GM12878 (cell line): ENCODE data around the gene MCM3AP. TPM values are rescaled to one million over a fixed set of nuclear protein-coding genes. Genes with fewer than 3 reads are reported as not detected.

Source experiments
- ATAC-seq: fragments of 200-7000 bp; cut with Tn5 transposase; 3 replicates; pipeline ENCODE4 v1.9.1; 2020; ENCODE audit warnings: mild to moderate bottlenecking, moderate library complexity
- BruUV-seq: library from RNA; stranded (reverse); fragments of 400-500 nt; replicated peaks from 2 replicates; lab custom pipeline; 2021; lab: Mats Ljungman, UMichigan
- CTCF ChIA-PET: fragments of 300-600 bp; sonication (Branson Sonifier 250); formaldehyde crosslinking; extraction: SDS; loops from one replicate; lab custom pipeline; 2021; ENCODE audit warnings: inconsistent platforms; lab: Yijun Ruan, JAX
- POLR2A ChIA-PET: fragments of 350-600 bp; formaldehyde crosslinking; extraction: SDS; loops from one replicate; lab custom pipeline; 2021; ENCODE audit warnings: inconsistent platforms; lab: Charles Lee
- RAD21 ChIA-PET: fragments of 300-600 bp; sonication (Branson Sonifier 250); formaldehyde crosslinking; loops from one replicate; lab custom pipeline; 2023; ENCODE audit warnings: antibody characterized with exemption; ENCODE audit not compliant: unreplicated experiment; lab: Charles Lee
- SMC1A ChIA-PET: fragments of 300-600 bp; sonication (Branson Sonifier 250); formaldehyde crosslinking; loops from one replicate; lab custom pipeline; 2023; ENCODE audit not compliant: unreplicated experiment, uncharacterized antibody; lab: Charles Lee
- DNase-seq: peaks from one replicate; pipeline ENCODE4 v3.0.0-alpha.2; 2011; ENCODE audit warnings: low read depth, low spot score
- FAIRE-seq: peaks from 3 replicates; lab custom pipeline; 2011; peaks lifted over from hg19 to GRCh38; lab: Jason Lieb, UNC
- H2AFZ ChIP-seq: 2 replicates; pipeline ENCODE4 v1.6.0; 2011; ENCODE audit warnings: low read depth, low read length, control low read depth; ENCODE audit not compliant: control insufficient read depth
- H3K27ac ChIP-seq: 2 replicates; pipeline ENCODE4 v1.5.1; 2011; ENCODE audit warnings: control low read depth; ENCODE audit not compliant: control insufficient read depth, insufficient read depth
- H3K27me3 ChIP-seq, 2 experiments: replicated peaks in 1 of 2; 2 replicates each; pipeline versions ENCODE4 v1.6.0 to v1.6.1; 2011; ENCODE audit warnings: low read length in 1 of 2; ENCODE audit not compliant: control insufficient read depth in 2 of 2, insufficient read depth in 2 of 2
- H3K36me3 ChIP-seq, 2 experiments: 2 replicates each; pipeline ENCODE4 v1.5.1; 2011; ENCODE audit warnings: low read length in 1 of 2; ENCODE audit not compliant: control insufficient read depth in 2 of 2, insufficient read depth in 2 of 2
- H3K4me1 ChIP-seq: 2 replicates; pipeline ENCODE4 v1.6.1; 2011; ENCODE audit warnings: mild to moderate bottlenecking, low read length, moderate library complexity, mixed read lengths; ENCODE audit not compliant: control insufficient read depth, insufficient read depth
- H3K4me2 ChIP-seq: 2 replicates; pipeline ENCODE4 v1.6.0; 2011; ENCODE audit warnings: control low read depth; ENCODE audit not compliant: control insufficient read depth, insufficient read depth
- H3K4me3 ChIP-seq: fragments of 200-600 bp; sonication (generic); 2 replicates; pipeline ENCODE4 v1.5.1; 2016
- H3K79me2 ChIP-seq: 2 replicates; pipeline ENCODE4 v1.6.0; 2011; ENCODE audit warnings: low read length; ENCODE audit not compliant: control insufficient read depth, insufficient read depth
- H3K9ac ChIP-seq: 2 replicates; pipeline ENCODE4 v1.8.0; 2011; ENCODE audit warnings: low read length, control low read depth, mixed read lengths; ENCODE audit not compliant: control insufficient read depth, insufficient read depth
- H3K9me3 ChIP-seq: replicated peaks from 3 replicates; pipeline ENCODE4 v1.5.1; 2011; ENCODE audit warnings: mild to moderate bottlenecking, low read length; ENCODE audit not compliant: control insufficient read depth, insufficient read depth
- H4K20me1 ChIP-seq: 2 replicates; pipeline ENCODE4 v1.6.0; 2011; ENCODE audit not compliant: control insufficient read depth, insufficient read depth
- EGR1 ChIP-seq, 2 experiments: IDR thresholded peaks; 1 replicate in 1 of 2; 2 replicates in 1 of 2; pipeline ENCODE4 v1.6.1; 2011 to 2012; ENCODE audit warnings: low read depth in 2 of 2, low read length in 2 of 2, borderline replicate concordance in 1 of 2, mild to moderate bottlenecking in 1 of 2, moderate library complexity in 1 of 2
- POLR2A ChIP-seq: IDR thresholded peaks from 2 replicates; pipeline ENCODE4 v1.6.1; 2011; ENCODE audit warnings: low read depth, mild to moderate bottlenecking, low read length
- SMARCA5 ChIP-seq: fragments of 450-650 bp; IDR thresholded peaks from 2 replicates; pipeline ENCODE4 v1.6.1; 2017; ENCODE audit warnings: mild to moderate bottlenecking
- ZBED1 ChIP-seq: IDR thresholded peaks from 2 replicates; pipeline ENCODE4 v1.6.1; 2016; ENCODE audit warnings: borderline replicate concordance
- ZNF207 ChIP-seq: fragments of 450-650 bp; IDR thresholded peaks from 2 replicates; pipeline ENCODE4 v1.6.1; 2014; ENCODE audit warnings: antibody characterized with exemption, mild to moderate bottlenecking, borderline replicate concordance
- WGBS: methylation state at CpG from one replicate; pipeline ENCODE4 v1.1.6; 2016; ENCODE audit warnings: low lambda C conversion rate; ENCODE audit not compliant: insufficient replicate concordance, insufficient coverage; ENCODE audit errors: missing lambda C conversion rate; 5-methylcytosine and 5-hydroxymethylcytosine counted together
- in situ Hi-C: fragments of 300-500 bp; cut with MboI; formaldehyde crosslinking; loops from 9 replicates; pipeline ENCODE4 v1.14.3; 2018; ENCODE audit warnings: mixed read lengths
- intact Hi-C: fragments of 100-400 bp; cut with micrococcal nuclease; formaldehyde crosslinking; loops from one replicate; pipeline ENCODE4 v1.14.2; 2022; ENCODE audit not compliant: unreplicated experiment
- polyA plus RNA-seq, 11 experiments: library from polyadenylated mRNA; depleted of rRNA in 4 of 11; unstranded in 6 of 11; stranded (reverse) in 5 of 11; fragments of >200 nt; fragmentation: Nextera tagmentation in 4 of 11; fragmentation: Illumina TruSeq in 1 of 11; extraction: Ambion mirVana in 4 of 11; extraction: Trizol in 1 of 11; gene quantifications; 1 replicate in 1 of 11; 2 replicates in 10 of 11; pipeline versions ENCODE4 v1.2.1 to v1.2.3, GENCODE V29; 2011 to 2016; ENCODE audit warnings: inconsistent platforms in 2 of 11, missing spikeins in 2 of 11, low read depth in 1 of 11
- total RNA-seq, 4 experiments: library from RNA; depleted of rRNA in 3 of 4; stranded (reverse); fragments of >200 nt in 3 of 4; fragmentation: Illumina TruSeq in 1 of 4; extraction: Trizol in 1 of 4; gene quantifications; 2 replicates each; pipeline versions ENCODE4 v1.2.1 to v1.2.3, GENCODE V29; 2013 to 2021
- TF ChIP-seq, protein P1 (sequence below): IDR thresholded peaks from 2 replicates; pipeline ENCODE4 v1.6.1; 2011; ENCODE audit warnings: borderline replicate concordance, low read depth, mild to moderate bottlenecking, moderate library complexity, mixed read lengths, low read length; ENCODE audit not compliant: insufficient read depth; ENCODE audit errors: extremely low read length
- TF ChIP-seq, protein P2 (sequence below): fragments of 450-650 bp; IDR thresholded peaks from 2 replicates; pipeline ENCODE4 v1.6.1; 2014; ENCODE audit warnings: mild to moderate bottlenecking
- TF ChIP-seq, protein P3 (sequence below): fragments of 450-650 bp; IDR thresholded peaks from 2 replicates; pipeline ENCODE4 v1.6.1; 2017; ENCODE audit warnings: mild to moderate bottlenecking, moderate library complexity

The MCM3AP gene
- total and polyA plus RNA-seq, 10 of the 15 experiments (the other 5 are each of a cell fraction or from before 2014, with no cell fraction given): 6.1 to 95.7 (median 47.0) TPM

DNA sequence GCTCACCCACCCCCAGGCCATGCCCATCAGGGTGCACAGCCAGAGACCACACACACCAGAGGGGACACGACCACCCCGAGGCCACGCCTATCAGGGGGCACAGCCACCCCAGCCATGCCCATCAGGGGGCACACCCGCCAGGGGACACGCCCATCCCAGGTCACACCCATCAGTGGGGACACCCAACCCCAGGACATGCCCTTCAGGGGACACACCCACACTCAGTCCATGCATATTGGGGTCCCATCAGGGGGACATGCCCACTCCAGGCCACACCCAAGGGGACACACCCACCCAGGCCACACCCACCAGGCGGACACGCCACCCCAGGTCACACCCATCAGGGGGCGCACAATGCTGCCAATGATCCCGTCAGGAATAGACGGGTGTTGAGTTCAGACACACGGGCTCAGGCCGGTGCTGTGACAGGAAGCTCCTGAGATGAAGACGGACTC is 20.7 kb downstream of the MCM3AP start:
- FAIRE-seq: no peak
- Histone ChIP-seq H3K4me3 (no peak overlapping the region), H3K27ac (no peak overlapping the region), H3K9me3 (no peaks in the 10 kb centered on the region)
- POLR2A ChIA-PET: no interaction called here
- intact Hi-C loops: no loop called here
- WGBS: 96% methylated on average over 13 of the region's 13 CpGs
- no peak for TF ChIP-seq ZNF207
- no peak for TF ChIP-seq SMARCA5
- peak; percentile 47; the same call in 1 of the 2 replicates for TF ChIP-seq POLR2A
- TF ChIP-seq, all 136 proteins: peak for 1
- H3K4me2 ChIP-seq: no peak overlapping the region
- ATAC-seq (no peak; the same call in 2 of the 3 replicates), DNase-seq (no peak)
- H3K27me3 ChIP-seq: no peaks in the 10 kb centered on the region
- no peaks in the 10 kb centered on the region for H3K79me2 ChIP-seq
- H2AFZ ChIP-seq: no peak overlapping the region
- H4K20me1 ChIP-seq: no peaks in the 10 kb centered on the region
- ChIA-PET SMC1A (no interaction called here), RAD21 (no interaction called here), CTCF (no interaction called here)
- H3K4me1 ChIP-seq: no peaks in the 10 kb centered on the region
- in situ Hi-C loops: no loop called here
- no peak overlapping the region for H3K9ac ChIP-seq
- peaks cover 9 to 32% of the 10 kb centered on the region in 2 experiments for H3K36me3 ChIP-seq
- BruUV-seq: no TSS peak

DNA sequence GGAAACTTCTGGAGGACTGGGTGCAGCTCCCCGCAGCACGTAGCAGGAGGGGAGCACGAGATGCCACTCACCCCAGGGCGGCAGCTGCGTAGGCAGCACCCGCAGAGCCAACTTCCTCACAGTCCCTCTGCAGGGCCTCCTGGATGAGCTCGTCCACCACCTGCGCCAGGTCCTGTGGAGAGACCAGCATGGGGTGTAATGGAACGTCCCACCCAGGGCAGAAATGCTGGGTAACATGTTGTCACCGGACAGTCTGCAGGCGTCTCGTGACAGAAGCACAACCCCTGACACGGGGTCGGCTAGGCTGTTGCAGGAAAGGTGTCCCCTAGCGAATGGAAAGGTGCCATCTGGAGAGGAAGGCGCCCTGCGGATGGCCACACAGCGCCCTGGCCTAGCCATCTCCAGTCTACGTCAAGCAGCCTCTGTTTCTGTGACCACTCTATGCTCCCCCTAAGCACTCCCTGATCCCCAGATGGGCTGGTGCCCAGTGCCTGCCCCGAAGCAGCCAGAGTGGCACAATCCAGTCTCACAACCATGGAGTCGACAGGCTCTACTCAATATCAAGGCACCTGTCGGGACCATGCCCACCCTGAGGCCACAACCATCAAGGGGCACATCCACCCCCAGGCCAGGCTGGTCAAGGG is 21.2 kb downstream of the MCM3AP start:
- Histone ChIP-seq H3K27me3 (no peaks in the 10 kb centered on the region), H3K27ac (no peak overlapping the region), H3K9ac (no peak overlapping the region), H4K20me1 (no peaks in the 10 kb centered on the region), H3K4me2 (no peak overlapping the region), H3K36me3 (peaks cover 9 to 29% of the 10 kb centered on the region in 2 experiments), H3K9me3 (no peaks in the 10 kb centered on the region), H3K79me2 (no peaks in the 10 kb centered on the region), H3K4me3 (no peak overlapping the region), H2AFZ (no peak overlapping the region), H3K4me1 (no peaks in the 10 kb centered on the region)
- DNase-seq (no peak), FAIRE-seq (no peak), ATAC-seq (no peak)
- CTCF ChIA-PET: no interaction called here
- POLR2A ChIA-PET: no interaction called here
- intact Hi-C loops (no loop called here), in situ Hi-C loops (no loop called here)
- 90% methylated on average over 18 of the region's 22 CpGs for WGBS
- no TSS peak for BruUV-seq
- SMC1A ChIA-PET: no interaction called here
- RAD21 ChIA-PET: no interaction called here
- TF ChIP-seq, protein P1, sequence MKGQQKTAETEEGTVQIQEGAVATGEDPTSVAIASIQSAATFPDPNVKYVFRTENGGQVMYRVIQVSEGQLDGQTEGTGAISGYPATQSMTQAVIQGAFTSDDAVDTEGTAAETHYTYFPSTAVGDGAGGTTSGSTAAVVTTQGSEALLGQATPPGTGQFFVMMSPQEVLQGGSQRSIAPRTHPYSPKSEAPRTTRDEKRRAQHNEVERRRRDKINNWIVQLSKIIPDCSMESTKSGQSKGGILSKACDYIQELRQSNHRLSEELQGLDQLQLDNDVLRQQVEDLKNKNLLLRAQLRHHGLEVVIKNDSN: no peak
- TF ChIP-seq, protein P2, sequence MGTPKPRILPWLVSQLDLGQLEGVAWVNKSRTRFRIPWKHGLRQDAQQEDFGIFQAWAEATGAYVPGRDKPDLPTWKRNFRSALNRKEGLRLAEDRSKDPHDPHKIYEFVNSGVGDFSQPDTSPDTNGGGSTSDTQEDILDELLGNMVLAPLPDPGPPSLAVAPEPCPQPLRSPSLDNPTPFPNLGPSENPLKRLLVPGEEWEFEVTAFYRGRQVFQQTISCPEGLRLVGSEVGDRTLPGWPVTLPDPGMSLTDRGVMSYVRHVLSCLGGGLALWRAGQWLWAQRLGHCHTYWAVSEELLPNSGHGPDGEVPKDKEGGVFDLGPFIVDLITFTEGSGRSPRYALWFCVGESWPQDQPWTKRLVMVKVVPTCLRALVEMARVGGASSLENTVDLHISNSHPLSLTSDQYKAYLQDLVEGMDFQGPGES: no peak
- TF ChIP-seq, protein P3, sequence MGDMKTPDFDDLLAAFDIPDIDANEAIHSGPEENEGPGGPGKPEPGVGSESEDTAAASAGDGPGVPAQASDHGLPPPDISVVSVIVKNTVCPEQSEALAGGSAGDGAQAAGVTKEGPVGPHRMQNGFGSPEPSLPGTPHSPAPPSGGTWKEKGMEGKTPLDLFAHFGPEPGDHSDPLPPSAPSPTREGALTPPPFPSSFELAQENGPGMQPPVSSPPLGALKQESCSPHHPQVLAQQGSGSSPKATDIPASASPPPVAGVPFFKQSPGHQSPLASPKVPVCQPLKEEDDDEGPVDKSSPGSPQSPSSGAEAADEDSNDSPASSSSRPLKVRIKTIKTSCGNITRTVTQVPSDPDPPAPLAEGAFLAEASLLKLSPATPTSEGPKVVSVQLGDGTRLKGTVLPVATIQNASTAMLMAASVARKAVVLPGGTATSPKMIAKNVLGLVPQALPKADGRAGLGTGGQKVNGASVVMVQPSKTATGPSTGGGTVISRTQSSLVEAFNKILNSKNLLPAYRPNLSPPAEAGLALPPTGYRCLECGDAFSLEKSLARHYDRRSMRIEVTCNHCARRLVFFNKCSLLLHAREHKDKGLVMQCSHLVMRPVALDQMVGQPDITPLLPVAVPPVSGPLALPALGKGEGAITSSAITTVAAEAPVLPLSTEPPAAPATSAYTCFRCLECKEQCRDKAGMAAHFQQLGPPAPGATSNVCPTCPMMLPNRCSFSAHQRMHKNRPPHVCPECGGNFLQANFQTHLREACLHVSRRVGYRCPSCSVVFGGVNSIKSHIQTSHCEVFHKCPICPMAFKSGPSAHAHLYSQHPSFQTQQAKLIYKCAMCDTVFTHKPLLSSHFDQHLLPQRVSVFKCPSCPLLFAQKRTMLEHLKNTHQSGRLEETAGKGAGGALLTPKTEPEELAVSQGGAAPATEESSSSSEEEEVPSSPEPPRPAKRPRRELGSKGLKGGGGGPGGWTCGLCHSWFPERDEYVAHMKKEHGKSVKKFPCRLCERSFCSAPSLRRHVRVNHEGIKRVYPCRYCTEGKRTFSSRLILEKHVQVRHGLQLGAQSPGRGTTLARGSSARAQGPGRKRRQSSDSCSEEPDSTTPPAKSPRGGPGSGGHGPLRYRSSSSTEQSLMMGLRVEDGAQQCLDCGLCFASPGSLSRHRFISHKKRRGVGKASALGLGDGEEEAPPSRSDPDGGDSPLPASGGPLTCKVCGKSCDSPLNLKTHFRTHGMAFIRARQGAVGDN: no peak
- TF ChIP-seq EGR1 (IDR thresholded peaks at IDR 0.05; ENCODE audit: borderline replicate concordance in 1 of 2, low read depth in 2 of 2, low read length in 2 of 2) (no peak), ZBED1 (no peak)
